Measurements from ENCODE around the gene HOXD8.

Gene HOXD8

DNA sequence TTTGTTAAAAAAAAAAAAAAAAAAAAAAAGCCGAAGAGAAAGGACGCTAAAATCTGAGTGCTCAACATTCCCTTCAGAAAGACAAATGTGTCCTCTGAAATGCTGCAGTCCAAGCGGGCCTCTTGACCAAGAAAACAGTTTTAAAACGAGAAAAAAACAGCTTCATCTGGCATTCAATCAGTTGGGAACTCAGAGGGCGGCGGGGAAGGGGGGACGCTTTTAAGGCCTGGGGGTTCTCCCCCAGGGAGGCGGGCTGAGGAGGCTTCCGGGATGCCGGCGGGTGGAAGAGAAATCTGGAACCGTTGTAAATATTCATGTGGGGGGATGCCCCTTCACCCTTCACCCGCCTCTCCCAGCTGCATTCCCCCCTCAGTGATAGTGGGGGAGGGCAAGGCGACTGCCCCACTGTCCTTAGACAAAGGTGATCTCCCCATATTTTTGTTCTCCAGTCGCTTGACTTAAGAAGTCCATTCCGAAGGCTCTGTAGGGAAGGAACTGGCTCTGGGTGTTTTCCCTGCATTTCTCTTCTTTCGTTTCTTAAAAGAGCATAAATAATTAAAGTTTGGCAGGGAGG lies 25.7 kb upstream of the HOXD8 start:
- no peak for DNase-seq

DNA sequence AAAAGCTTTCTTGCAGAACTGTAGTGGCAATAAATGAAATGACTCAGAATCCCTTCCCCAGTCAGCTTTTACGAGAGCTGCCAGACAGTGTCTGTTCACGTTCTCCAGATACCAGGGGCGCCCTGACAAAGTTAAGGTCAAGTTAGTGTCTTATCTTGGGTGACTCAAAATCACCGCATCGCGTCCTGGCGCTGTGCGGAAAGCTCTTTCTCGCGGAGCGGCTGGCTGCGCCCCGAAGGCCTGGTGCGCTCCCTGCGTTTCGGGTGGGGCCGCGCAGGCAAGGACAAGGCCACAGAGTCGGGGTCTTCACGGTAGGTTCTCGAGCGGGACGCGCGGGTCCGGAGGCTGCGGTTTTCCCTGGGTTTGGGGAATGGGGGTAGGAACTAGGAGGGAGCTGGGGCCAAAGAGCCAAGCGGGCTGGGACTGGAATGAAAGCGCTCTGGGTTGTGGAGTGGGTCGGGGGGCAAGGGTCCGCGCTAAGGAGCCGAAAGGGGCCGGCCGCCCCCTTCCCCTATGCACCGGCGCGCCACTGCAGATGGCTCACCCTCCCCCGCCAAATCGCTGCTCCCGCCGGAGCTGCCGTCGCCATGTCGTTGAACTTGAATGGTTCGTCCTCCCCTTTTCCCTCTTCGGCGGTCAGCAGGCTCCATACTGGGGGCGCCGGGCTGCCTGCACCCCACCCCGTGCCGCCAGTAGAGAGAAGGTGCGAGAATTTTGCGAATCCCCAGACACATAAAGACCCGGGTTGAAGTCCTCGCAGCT lies 25.0 kb upstream of the HOXD8 start:
- no peak for DNase-seq

DNA sequence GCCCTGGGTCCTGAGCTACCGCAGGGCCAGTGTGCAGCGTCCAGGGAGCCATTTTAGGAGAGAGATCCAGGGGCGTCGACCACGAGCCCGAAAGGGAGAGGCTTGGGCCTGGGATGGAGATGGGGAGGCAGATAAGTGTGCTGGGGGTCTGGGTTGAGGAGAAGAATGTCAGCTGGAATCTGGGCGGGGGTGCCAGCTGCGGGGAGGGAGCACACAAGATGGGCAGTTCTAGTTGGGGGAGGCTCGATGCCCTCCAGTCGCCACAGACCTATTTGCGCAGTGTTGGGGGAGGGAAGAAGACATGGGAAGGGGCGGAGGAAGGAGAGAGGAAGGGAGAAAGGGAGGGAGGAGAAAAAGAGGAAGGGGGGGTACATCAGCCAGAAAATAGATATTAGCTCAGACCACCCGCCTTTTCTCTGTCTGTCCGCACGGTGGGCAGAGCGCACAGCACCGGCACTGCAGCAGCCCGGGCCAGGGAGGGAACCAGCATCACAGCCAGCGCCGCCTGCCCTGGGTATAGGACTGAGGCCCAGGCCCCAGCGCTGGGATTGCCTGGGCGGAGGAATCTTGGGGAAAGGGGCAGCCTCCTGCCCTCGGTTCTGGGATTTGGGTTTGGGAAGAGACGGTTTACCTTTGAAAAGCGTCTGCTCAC lies 24.3 kb upstream of the HOXD8 start:
- DNase-seq = no peak

DNA sequence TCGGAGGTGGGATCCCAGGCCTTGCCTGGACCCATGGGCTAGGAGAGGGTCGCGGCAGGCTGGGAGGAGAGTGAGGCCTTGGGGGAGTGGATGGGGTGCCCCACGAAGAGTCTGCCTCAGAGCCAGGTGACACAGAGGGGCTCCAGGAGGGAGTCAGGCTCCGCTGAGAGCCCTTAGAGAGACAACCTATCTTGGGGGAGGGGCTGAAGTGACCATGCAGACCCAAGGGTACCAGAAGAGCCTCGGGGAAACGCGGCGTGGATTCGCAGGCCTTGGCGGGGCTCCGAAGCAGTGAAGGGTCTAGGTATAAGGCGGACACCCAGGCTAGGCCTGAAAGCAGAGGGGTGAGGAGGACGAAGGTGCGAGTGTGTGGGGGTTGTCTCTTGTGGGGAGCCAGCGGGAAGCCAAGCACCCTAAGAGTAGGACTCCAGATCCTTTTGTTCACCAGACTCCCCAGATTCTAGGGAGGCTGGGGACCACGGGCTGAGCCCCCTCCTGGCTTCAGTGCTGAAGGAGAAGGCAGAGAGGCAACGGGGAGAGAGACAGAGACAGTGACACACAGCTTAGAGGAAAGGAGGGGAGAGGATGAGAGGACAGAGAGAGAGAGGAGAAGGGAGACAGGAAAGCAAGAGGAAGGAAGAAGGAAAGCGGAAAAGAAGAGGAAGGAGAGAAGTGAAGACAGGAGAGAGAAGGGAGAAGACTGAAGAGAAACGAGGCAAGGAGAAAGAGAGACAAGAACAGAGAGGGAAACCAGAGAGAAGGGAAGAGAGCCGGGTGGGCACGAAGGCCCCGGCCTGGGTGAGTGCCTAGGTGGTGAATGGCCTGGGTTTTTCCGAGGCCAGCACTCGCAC lies 23.6 kb upstream of the HOXD8 start:
- no peak for DNase-seq

DNA sequence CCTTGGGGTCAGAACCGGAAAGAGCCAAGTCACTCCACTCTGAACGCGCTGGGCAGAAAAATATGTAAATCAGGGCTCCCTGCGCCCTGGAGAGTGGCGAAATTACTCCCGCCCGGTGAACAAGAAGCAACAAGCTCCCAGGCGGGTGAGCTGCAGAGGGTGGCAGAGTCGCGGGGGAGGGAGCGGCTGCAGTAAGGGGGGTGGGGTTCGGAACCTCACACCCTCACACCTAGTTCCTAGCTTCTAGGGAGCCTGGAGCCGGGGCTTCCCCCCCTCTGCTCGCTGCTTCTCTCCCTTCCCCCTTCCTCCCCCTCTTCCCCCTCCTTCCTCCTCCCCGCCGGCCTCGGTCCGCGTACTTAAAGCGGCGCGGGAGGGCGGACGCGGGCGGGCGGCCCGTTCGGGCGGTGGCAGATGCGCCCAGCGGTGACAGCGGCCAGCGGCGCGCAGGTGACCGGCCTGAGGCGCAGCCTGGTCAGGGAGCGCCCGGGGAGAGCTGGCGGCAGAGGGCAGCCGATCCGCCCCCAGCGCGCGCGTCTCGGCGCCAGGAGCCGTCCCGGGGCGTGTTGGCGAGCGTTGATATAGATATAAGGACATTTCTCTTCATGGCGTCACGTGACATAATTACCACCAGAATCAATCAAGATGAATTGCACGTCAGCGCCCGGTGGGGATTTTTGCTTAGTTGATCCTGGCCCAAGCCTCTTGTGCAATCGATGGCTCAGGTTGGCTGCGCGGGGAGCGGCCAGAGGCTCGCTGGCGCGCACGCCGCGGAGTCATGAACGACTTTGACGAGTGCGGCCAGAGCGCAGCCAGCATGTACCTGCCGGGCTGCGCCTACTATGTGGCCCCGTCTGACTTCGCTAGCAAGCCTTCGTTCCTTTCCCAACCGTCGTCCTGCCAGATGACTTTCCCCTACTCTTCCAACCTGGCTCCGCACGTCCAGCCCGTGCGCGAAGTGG lies 22.6 kb upstream of the HOXD8 start, which contains the start of gene HOXD11:
TSS of gene HOXD11 (plus strand) at position 700 of the 959 bp plus-strand sequence. CDS start at position 776, 76 bp downstream.
- DNase-seq = no peak

DNA sequence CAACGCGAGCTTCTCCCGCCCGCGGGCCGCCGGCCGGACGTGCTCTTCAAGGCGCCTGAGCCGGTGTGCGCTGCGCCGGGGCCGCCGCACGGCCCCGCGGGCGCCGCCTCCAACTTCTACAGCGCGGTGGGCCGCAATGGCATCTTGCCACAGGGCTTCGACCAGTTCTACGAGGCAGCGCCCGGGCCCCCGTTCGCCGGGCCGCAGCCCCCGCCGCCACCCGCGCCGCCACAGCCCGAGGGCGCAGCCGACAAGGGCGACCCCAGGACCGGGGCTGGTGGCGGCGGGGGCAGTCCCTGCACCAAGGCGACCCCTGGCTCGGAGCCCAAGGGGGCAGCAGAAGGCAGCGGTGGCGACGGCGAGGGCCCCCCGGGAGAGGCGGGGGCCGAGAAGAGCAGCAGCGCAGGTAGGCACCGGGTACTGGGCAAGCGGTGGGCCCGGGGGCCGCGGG lies 21.7 kb upstream of the HOXD8 start:
- no peak for DNase-seq

DNA sequence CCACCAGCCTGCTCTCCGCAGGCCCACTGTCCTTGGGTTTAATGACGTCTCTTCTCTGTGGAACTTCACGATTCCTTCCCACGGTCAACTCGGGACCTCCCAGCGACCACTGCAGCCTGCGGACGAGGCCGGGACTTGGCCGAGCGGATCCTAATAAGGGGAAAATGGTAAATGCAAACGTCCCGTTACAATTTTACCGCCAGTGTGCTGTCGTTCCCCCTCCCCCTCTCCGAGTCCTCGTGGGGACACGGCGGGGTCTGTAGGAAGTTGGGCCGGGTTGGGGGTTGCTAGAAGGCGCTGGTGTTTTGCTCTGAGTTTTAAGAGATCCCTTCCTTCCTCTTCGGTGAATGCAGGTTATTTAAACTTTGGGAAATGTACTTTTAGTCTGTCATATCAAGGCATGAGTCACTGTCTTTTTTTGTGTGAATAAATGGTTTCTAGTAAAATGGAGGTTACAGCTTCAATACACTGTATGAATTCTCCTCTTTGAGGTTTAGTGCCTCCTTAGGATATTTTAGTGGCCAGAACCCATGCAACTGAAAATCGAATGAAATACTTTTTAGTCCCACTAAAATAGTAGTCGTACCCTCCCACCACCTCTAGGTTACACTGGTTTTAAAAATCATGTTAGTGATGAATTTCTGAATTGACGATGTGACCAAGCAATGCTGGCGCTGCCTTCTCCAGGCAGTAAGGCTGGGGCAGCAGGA lies 20.2 kb upstream of the HOXD8 start:
- no peak for DNase-seq

DNA sequence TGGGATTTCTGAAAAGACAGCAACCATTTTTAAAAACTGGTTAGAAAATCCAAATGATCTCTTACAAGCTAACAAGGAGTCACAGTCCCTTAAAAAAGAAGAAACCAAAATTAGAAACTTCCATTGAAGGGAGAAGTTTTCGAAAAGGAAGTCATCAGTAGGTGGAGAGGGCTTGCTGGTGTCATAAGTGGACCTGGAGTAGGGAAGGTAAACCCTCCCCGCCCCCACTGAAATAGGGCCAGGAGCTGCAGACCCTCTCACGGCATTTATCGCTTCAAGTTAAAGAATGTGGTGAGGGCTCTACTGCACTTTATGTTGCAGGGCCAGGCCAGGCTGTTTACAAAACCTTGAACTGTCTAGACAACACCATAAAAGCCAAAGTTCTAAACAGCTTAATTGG lies 19.6 kb upstream of the HOXD8 start:
- DNase-seq = no peak

DNA sequence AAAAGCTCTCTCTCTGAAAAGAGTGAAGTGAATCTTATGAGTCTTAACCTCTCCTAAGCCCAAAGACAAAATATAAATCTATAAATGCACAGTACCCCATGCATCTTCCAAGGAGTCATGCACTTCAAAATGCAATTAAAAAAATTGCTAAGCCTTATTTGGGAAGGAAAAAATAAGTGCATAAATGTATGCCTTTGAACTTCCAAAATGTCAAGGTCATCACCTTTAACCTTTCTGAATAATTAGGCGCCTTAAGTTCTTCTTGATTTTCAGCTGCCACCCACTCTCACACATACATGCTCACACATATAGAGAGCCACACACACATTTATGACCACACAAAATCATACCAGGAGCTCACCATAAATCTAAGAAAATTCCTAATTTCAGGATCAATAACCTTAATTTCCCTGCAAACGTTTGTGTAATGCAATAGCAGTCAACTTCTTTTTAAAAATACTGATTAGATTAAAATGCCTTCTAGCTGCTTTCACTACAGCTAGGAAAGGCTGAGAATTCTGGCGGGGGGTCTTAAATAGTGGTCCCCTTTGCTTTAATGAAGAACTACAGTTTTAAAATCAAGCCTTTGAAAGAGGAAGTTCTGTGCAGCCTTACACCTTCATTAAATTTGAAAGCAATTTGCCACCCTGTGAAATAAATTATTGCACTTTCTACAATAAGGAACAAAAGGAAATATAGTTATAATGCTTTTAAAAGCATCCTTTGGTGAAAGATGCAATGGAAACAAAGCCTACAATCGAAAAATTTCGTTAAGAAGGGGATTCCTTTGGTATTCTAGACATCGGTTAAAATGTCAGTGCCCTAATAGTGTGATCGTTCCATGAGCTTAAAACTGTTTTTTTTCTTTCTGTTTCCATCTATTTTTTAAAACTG lies 18.8 kb upstream of the HOXD8 start:
- no peak for DNase-seq

DNA sequence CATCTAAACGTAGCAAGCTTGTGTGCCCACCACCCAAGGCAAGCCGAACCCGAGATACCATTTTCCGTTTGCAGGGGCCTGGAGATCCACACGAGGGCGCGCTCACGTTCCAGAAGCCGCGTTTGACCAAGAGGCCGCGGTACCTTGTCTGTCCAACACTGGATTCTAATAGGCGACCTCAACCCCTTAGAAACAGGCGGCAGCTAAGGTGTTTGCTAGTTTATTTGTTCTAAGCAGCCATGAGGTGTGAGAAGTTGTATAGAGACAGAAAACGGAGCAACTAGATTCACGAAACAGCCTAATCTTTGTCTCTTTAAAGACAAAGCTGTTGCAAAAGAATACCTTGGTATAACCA lies 18.2 kb upstream of the HOXD8 start:
- no peak for DNase-seq

DNA sequence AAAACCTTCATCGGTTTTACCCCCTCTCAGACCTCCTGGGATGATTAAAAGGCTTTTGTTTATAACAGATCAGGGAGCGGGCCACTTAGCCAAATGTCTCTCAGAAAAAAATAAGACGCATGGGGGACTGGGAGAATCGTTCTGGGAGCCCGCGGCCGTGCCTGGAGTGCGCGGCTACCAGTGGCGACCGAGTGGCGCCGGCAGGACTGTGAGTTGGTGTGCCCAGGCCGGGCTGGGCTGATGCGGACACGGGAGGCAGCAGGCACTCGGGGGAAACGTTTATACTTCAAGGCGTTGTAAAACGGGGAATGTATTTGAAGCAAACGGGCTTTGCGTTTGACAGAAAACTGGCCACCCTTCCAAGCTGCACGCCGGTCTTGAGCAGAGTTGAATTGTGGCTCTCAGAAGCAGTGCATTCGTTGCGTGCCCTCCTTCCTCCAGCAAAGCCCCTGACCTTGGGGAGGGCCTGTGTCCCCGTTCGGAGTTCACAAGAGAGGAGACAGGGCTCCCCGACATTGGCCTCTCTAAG lies 17.6 kb upstream of the HOXD8 start:
- no peak for DNase-seq

DNA sequence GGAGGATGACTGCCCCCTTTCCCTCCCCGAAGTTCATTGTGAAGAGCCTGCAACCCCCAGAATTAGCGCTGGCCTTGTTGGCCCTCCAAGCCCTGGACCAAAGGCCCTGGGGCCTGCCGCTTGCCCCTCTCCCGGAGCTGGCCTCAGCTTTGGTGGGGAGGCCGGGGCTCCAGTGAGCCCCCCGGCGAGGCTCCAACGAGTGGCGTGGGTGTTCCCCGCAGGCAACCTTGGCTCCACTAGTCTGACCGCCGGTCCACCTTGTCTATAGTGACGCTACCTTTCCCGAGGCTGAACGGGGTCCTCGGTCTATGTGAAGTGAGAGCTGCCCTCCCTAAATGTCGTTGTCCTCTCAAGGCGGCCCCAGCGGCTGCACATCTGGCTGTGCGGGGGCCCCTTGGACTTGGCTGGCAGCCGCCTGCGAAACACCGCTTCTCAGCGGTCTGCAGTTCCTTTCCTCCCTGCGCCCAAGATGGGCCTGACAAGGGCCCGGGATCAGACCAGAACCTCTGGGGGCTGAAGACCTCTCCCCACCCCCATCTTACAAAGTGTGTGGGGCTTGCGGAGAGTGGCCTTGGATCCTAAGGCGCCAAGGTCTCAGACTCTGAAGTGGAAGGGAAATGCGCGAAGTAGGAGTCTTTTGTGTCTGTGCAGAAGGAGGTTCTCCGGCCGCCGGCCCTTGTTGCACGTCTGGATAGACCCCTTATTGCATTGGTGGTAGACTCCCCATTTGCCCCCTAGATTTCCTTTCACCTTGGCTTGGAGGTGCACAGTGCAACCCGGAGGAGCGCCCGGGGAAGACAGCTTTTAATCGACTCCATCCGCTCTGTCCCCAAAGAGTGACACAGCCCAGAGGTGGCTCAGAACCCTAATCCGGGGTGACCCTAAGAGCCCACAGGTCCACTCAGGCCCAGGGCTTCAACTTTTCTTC lies 16.9 kb upstream of the HOXD8 start:
- DNase-seq = no peak

DNA sequence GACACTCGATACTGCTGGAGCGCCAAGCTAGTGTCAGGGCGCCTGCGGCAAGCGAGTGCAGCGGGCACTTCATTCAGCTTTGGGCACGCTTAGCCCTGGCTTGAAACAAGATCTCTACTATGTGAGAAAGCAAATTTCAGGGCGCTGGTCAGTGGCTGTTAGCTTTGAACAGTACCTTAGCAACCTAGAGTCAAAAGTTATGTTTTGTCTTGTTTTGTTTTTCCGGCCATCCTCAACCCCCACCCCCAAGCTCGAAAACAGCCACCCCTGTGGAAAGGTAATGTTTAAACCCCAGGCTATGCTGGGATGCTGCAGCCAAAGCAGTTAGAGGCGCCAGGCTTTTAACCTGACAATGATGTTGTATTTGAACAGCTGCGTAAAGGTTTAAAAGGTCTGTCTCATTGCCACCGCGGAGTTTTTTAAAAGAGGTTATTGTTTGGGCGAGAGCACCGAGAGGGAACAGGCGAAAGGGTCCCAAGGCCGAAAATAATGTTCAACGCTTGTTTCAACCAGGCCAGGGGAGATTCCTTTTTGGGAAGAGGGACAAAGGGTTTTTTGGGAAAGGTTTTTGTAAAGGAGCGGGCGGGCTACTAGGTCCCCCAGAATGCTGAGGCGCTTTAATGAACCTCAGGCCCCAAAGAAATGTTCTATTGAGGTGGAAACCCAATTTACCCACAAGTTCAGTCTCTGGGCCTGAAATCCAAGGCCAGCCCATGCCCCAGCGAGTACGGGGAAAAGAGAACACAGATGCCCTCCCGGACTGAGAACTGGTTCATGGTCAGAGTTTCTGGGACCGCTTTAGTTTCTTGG lies 15.2 kb upstream of the HOXD8 start:
- no peak for DNase-seq

DNA sequence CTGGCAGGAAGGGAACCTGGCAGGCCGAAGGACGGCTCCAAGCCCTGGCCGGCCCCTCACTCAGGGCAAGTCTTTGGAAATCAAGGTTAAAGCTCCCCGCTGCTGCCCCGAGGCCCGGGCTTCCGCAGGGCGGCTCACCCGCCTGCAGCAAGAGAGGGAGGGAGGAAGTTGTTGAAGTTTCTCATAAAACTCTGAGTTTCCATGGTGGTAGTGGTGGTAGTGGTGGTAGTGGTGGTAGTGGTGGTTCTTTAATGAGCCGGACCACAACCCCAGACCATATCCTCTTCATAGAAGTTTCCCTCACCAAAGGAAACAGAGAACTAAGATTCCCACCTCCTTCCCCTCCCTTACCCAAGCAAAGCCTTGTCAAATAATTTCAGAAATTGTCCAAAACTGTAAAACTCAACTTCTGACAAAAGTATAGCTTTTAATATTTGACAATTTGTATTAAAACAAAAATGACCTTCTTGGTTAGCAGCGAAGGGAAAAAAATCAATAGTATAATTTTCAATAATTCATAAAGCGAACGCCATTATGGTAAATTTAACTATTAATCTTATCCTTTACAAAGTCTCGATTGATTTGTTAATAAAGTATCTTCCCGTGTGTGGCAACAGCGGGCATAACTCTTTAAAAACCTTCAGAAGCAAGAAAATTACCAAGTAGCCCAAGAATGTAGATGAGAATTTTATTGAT lies 14.4 kb upstream of the HOXD8 start:
- no peak for DNase-seq

DNA sequence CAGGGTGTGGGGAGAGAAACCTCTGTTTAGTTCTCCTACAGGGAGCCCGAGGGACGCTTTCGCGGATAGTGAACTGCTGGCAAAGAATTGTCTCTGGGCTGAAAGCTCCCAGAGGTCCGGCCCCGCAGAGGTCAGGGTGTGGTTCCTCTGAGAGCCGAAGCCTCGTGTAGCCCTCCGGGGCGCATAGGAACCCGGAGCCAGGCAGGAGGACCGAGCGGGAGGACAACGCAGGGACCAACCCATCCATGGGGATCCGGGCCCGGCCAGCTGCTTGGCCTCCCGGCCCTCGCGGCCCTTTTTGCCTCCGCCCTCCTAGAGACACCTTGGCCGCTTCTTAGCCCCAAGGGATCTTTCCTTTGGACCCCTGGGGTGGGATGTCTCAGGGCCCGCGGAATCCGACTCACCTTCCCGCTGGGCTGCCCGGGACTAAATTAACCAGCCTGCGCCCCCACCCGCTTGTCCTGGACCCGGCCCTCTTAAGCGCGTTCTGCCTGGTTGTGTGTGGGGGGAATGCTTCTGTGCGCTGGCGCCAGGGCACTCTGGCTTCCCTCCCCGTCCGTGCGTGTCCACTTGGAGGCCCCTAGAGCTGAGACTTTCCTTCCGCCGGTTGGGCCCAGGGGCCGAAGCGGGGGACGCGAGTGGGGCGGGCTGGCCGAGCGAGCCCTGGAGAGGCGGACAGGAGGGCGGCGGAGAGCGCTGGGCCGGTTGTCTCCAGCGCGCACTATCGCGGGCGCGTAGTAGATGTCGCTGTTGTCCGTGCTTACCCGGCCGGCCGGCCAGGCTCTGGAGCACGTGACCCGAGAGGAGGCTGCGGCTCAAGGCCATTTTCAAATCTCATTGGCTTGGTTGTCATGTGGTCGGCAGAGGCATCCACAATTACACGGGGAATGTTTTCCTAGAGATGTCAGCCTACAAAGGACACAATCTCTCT lies 13.4 kb upstream of the HOXD8 start, which contains the start of gene HOXD10:
TSS of gene HOXD10 (plus strand) at position 896 of the 931 bp plus-strand sequence. CDS start 56 bp downstream, outside the sequence.
- no peak for DNase-seq
